ENCODE measurements around the gene NPAS2. TPM values are rescaled to one million over a fixed set of nuclear protein-coding genes. Genes with fewer than 3 reads are reported as not detected.

Gene NPAS2
- total and polyA plus RNA-seq, 2 of the 8 experiments (the other 6 are each of a cell fraction or from before 2014, with no cell fraction given): 1.8 to 1.9 TPM

GRCh38 chr2:100855606-100856005 is 35.7 kb downstream of the NPAS2 start:
- Histone ChIP-seq H3K56ac (replicated peaks; ENCODE audit: insufficient read length, low read depth, low read length) (no peak overlapping the region), H3K27ac (ENCODE audit: low read depth, low read length) (no peak overlapping the region), H2BK12ac (ENCODE audit: low read depth, low read length) (no peak overlapping the region), H2BK15ac (ENCODE audit: low read length) (no peak overlapping the region), H3K4me3 (ENCODE audit: extremely low read depth in 1 of 4, insufficient read depth in 2 of 4, low read depth in 3 of 4, low read length in 4 of 4) (no peak overlapping the region), H4K91ac (replicated peaks; ENCODE audit: insufficient read length, low read length) (no peak overlapping the region), H2BK20ac (ENCODE audit: low read length) (no peak overlapping the region), H3K79me2 (ENCODE audit: control insufficient read depth in 1 of 2, insufficient read depth in 2 of 2, low read length in 2 of 2) (no peaks in the 10 kb centered on the region), H3K36me3 (ENCODE audit: control insufficient read depth in 2 of 4, insufficient read depth in 4 of 4, low read length in 3 of 4) (no peaks in the 10 kb centered on the region), H4K8ac (ENCODE audit: extremely low read depth, insufficient read depth, low read length) (no peak overlapping the region), H3K4me2 (ENCODE audit: insufficient read depth in 1 of 2, low read depth in 2 of 2, low read length in 2 of 2) (no peak overlapping the region), H3K4me1 (replicated peaks in 1 of 4; ENCODE audit: control insufficient read depth in 3 of 4, insufficient read depth in 4 of 4, low read length in 3 of 4) (peaks cover 0 to 3% (median 0%) of the 10 kb centered on the region in 4 experiments; a peak in 1 of 7 replicates), H3K9ac (replicated peaks in 1 of 4; ENCODE audit: extremely low read depth in 1 of 4, low read depth in 3 of 4, low read length in 3 of 4) (no peak overlapping the region), H3K14ac (ENCODE audit: insufficient read length) (no peak overlapping the region), H3K4ac (replicated peaks; ENCODE audit: insufficient read length, low read depth, low read length) (no peak overlapping the region), H3K27me3 (replicated peaks in 1 of 4; ENCODE audit: control insufficient read depth in 3 of 4, extremely low read depth in 1 of 4, insufficient read depth in 3 of 4, low read length in 3 of 4) (no peaks in the 10 kb centered on the region), H2BK5ac (ENCODE audit: low read depth, low read length) (no peak overlapping the region), H3K23me2 (ENCODE audit: low read depth, low read length) (no peaks in the 10 kb centered on the region), H2AK5ac (ENCODE audit: low read depth, low read length) (no peak overlapping the region), H3K79me1 (ENCODE audit: low read depth, low read length) (no peaks in the 10 kb centered on the region), H3K18ac (ENCODE audit: extremely low read depth, low read length) (peak overlapping the region; percentile 24; the same call in 1 of the 2 replicates), H4K20me1 (replicated peaks in 1 of 2; ENCODE audit: control insufficient read depth in 1 of 2, insufficient read depth in 2 of 2, low read length in 2 of 2) (no peaks in the 10 kb centered on the region), H4K5ac (ENCODE audit: insufficient read length, low read depth, low read length) (no peak overlapping the region), H3K9me3 (ENCODE audit: insufficient read depth in 2 of 2, low read depth in 1 of 2, low read length in 1 of 2) (no peaks in the 10 kb centered on the region), H2AFZ (ENCODE audit: low read length) (no peak overlapping the region), H2BK120ac (replicated peaks; ENCODE audit: low read depth, low read length) (no peak overlapping the region), H3K23ac (ENCODE audit: insufficient read length) (no peak overlapping the region)
- CTCF ChIA-PET (ENCODE audit: partially characterized antibody): interaction anchor here (0.7 to 1.0 kb wide), 3 partner anchors 15 to 38 kb away, joined by 3 to 5 read pairs (median 3); no protein-coding TSS in a partner anchor
- POLR2A ChIA-PET (ENCODE audit: partially characterized antibody): no interaction called here
- FAIRE-seq: no peak
- DNase-seq (ENCODE audit: low read depth in 1 of 2, low spot score in 2 of 2): no peak
- WGBS, 2 experiments (ENCODE audit: extremely low coverage in 1 of 2, insufficient coverage in 1 of 2, insufficient read length in 1 of 2, insufficient replicate concordance in 2 of 2, low coverage in 1 of 2, low lambda C conversion rate in 2 of 2, missing lambda C conversion rate in 1 of 2): 77 to 100% methylated on average over 1 to 3 of the region's 3 CpGs
- no peak for TF ChIP-seq KDM4A (IDR thresholded peaks at IDR 0.05; ENCODE audit: low read depth, low read length, severe bottlenecking)
- TF ChIP-seq SRF (IDR thresholded peaks at IDR 0.05; ENCODE audit: low read depth, low read length): no peak
- TF ChIP-seq GTF2F1 (IDR thresholded peaks at IDR 0.05; ENCODE audit: borderline replicate concordance, low read depth, low read length): no peak
- TF ChIP-seq TAF7 (optimal IDR thresholded peaks at IDR 0.05; ENCODE audit: borderline replicate concordance, low read depth, low read length): no peak
- TF ChIP-seq SIX5 (IDR thresholded peaks at IDR 0.05; ENCODE audit: low read depth, low read length): no peak
- TF ChIP-seq ZNF274 (IDR thresholded peaks at IDR 0.05; ENCODE audit: borderline replicate concordance, extremely low read depth, low read length): no peak
- TF ChIP-seq PHF8 (conservative IDR thresholded peaks at IDR 0.05; ENCODE audit: low read depth, low read length): no peak
- TF ChIP-seq, protein P1, sequence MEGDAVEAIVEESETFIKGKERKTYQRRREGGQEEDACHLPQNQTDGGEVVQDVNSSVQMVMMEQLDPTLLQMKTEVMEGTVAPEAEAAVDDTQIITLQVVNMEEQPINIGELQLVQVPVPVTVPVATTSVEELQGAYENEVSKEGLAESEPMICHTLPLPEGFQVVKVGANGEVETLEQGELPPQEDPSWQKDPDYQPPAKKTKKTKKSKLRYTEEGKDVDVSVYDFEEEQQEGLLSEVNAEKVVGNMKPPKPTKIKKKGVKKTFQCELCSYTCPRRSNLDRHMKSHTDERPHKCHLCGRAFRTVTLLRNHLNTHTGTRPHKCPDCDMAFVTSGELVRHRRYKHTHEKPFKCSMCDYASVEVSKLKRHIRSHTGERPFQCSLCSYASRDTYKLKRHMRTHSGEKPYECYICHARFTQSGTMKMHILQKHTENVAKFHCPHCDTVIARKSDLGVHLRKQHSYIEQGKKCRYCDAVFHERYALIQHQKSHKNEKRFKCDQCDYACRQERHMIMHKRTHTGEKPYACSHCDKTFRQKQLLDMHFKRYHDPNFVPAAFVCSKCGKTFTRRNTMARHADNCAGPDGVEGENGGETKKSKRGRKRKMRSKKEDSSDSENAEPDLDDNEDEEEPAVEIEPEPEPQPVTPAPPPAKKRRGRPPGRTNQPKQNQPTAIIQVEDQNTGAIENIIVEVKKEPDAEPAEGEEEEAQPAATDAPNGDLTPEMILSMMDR (IDR thresholded peaks at IDR 0.05; ENCODE audit: control extremely low read depth in 1 of 3, insufficient read depth in 1 of 3, low read depth in 1 of 3, low read length in 3 of 3): no peak
- no peak for TF ChIP-seq EGR1 (IDR thresholded peaks at IDR 0.05; ENCODE audit: borderline replicate concordance, low read depth, low read length)
- no peak for TF ChIP-seq CBX8 (IDR thresholded peaks at IDR 0.05; ENCODE audit: borderline replicate concordance, low read depth, low read length)
- no peak for TF ChIP-seq KDM1A (IDR thresholded peaks at IDR 0.05; ENCODE audit: borderline replicate concordance, low read length)
- TF ChIP-seq SP4 (IDR thresholded peaks at IDR 0.05; ENCODE audit: low read length): no peak
- no peak for TF ChIP-seq POLR2A (IDR thresholded peaks at IDR 0.05; ENCODE audit: control extremely low read depth in 1 of 2, low read depth in 2 of 2, low read length in 2 of 2)

Measured in H1 (cell line).